GM10266 (cell line): ENCODE results near the gene CHD3.

ENCODE experiments used
- DNase-seq: peaks from one replicate; pipeline ENCODE4 v3.0.0; 2012; ENCODE audit errors: extremely low spot score
- TF ChIP-seq, protein P1 (sequence below): IDR thresholded peaks from 2 replicates; pipeline ENCODE4 v1.5.1; 2012; ENCODE audit warnings: mild to moderate bottlenecking, low read depth; ENCODE audit not compliant: control insufficient read depth, insufficient read depth; ENCODE audit errors: missing control alignments

CHD3 gene

DNA sequence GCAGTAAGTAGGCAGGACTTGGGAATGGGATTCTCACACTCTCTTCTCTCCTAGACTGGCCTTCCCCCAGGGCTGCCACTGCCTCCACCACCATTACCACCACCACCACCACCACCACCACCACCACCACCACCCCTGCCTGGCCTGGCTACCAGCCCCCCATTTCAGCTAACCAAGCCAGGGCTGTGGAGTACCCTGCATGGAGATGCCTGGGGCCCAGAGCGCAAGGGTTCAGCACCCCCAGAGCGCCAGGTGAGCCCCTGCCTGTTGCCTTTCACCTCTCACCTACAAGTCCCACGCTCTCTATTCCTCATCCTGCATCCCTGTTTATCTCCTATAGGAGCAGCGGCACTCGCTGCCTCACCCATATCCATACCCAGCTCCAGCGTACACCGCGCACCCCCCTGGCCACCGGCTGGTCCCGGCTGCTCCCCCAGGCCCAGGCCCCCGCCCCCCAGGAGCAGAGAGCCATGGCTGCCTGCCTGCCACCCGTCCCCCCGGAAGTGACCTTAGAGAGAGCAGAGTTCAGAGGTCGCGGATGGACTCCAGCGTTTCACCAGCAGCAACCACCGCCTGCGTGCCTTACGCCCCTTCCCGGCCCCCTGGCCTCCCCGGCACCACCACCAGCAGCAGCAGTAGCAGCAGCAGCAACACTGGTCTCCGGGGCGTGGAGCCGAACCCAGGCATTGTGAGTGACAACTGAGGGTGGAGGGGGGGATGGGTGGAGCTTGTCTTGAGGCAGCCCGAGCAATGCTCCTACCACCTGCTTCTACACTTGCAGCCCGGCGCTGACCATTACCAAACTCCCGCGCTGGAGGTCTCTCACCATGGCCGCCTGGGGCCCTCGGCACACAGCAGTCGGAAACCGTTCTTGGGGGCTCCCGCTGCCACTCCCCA is 41.6 kb upstream of the CHD3 start:
- TF ChIP-seq, protein P1, sequence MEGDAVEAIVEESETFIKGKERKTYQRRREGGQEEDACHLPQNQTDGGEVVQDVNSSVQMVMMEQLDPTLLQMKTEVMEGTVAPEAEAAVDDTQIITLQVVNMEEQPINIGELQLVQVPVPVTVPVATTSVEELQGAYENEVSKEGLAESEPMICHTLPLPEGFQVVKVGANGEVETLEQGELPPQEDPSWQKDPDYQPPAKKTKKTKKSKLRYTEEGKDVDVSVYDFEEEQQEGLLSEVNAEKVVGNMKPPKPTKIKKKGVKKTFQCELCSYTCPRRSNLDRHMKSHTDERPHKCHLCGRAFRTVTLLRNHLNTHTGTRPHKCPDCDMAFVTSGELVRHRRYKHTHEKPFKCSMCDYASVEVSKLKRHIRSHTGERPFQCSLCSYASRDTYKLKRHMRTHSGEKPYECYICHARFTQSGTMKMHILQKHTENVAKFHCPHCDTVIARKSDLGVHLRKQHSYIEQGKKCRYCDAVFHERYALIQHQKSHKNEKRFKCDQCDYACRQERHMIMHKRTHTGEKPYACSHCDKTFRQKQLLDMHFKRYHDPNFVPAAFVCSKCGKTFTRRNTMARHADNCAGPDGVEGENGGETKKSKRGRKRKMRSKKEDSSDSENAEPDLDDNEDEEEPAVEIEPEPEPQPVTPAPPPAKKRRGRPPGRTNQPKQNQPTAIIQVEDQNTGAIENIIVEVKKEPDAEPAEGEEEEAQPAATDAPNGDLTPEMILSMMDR, result no peak
- no peak for DNase-seq

DNA sequence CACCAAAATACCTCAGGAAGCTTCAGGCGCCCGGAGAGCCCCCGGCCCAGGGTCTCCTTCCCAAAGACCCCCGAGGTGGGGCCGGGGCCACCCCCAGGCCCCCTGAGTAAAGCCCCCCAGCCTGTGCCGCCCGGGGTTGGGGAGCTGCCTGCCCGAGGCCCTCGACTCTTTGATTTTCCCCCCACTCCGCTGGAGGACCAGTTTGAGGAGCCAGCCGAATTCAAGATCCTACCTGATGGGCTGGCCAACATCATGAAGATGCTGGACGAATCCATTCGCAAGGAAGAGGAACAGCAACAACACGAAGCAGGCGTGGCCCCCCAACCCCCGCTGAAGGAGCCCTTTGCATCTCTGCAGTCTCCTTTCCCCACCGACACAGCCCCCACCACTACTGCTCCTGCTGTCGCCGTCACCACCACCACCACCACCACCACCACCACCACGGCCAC is 40.4 kb upstream of the CHD3 start:
- DNase-seq, result no peak
- TF ChIP-seq, protein P1, result no peak

DNA sequence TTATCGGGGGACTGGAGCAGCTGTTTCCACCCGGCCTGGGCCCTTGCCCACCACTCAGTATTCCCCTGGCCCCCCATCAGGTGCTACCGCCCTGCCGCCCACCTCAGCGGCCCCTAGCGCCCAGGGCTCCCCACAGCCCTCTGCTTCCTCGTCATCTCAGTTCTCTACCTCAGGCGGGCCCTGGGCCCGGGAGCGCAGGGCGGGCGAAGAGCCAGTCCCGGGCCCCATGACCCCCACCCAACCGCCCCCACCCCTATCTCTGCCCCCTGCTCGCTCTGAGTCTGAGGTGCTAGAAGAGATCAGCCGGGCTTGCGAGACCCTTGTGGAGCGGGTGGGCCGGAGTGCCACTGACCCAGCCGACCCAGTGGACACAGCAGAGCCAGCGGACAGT is 39.9 kb upstream of the CHD3 start:
- TF ChIP-seq, protein P1, result no peak
- DNase-seq, result no peak

DNA sequence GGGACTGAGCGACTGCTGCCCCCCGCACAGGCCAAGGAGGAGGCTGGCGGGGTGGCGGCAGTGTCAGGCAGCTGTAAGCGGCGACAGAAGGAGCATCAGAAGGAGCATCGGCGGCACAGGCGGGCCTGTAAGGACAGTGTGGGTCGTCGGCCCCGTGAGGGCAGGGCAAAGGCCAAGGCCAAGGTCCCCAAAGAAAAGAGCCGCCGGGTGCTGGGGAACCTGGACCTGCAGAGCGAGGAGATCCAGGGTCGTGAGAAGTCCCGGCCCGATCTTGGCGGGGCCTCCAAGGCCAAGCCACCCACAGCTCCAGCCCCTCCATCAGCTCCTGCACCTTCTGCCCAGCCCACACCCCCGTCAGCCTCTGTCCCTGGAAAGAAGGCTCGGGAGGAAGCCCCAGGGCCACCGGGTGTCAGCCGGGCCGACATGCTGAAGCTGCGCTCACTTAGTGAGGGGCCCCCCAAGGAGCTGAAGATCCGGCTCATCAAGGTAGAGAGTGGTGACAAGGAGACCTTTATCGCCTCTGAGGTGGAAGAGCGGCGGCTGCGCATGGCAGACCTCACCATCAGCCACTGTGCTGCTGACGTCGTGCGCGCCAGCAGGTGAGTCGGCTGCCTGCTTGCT is 39.3 kb upstream of the CHD3 start:
- no peak for DNase-seq
- TF ChIP-seq, protein P1, result no peak

DNA sequence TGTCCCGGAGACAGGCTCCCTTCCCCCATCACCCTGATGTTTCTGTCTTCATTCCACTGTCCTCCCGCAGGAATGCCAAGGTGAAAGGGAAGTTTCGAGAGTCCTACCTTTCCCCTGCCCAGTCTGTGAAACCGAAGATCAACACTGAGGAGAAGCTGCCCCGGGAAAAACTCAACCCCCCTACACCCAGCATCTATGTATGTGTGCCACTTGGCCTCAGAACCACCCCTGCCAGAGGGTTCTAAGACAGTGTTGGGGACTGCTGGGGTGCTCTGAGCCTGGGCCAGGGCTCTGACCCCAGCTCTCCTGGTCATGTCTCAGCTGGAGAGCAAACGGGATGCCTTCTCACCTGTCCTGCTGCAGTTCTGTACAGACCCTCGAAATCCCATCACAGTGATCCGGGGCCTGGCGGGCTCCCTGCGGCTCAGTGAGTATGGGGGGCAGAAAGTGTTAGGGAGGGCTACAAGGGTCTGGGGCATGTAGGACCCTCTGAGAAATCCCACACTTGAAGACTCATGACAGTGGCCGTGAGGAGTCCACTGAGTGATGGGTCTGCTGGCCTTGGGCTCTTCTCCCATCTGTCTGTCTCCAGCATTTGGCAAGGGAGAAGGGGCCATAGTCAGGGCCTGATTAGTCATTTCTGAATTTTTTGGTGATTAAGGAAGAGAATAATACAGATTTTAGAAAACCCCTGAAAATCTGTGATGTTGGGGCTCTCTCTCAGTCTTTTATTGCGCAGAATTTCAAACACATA is 38.7 kb upstream of the CHD3 start:
- TF ChIP-seq, protein P1, result no peak
- DNase-seq, result no peak

DNA sequence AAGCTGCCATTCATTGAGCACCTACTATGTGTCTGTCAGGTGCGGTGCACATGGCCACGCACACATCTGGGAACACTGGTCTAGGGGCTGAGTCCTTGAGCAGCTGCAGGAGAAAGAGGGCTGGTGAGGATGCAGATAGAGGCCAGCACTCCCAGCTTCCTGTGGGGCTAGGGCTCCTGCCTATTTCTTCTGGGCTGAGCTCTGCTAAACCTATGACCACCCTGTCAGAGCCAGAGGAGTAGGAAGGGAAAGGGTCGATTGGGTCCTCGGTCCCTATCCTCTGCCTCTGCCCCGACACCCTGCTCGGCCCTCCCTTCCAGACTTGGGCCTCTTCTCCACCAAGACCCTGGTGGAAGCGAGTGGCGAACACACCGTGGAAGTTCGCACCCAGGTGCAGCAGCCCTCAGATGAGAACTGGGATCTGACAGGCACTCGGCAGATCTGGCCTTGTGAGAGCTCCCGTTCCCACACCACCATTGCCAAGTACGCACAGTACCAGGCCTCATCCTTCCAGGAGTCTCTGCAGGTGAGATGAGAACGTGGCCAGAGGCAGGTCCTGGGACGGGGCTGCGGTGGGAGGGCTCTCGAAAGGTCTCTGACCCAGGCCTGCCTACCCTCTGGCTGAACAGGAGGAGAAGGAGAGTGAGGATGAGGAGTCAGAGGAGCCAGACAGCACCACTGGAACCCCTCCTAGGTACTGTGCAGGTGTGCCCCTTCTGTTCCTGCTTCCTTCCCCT is 37.7 kb upstream of the CHD3 start:
- no peak for DNase-seq
- TF ChIP-seq, protein P1, result no peak
